Measurements from ENCODE around the gene GAPDH. TPM values are rescaled to one million over a fixed set of nuclear protein-coding genes. Genes with fewer than 3 reads are reported as not detected.
"Not testable (repeated sequence)": the region's sequence is repeated elsewhere in the genome, so short reads cannot be mapped to it uniquely, and the experiment has no call there.

GAPDH gene
- total RNA-seq, 2 donors from 2014 or later, result 1,469 to 2,105 TPM

GRCh38 chr12:6574576-6575295 lies 40.4 kb downstream of the GAPDH start:
- TF ChIP-seq POLR2AphosphoS5 (IDR thresholded peaks at IDR 0.05), result no peak
- TF ChIP-seq POLR2A (IDR thresholded peaks at IDR 0.05), result no peak
- no peak for TF ChIP-seq CTCF (IDR thresholded peaks at IDR 0.05)
- WGBS, result 87% methylated on average over 4 of the region's 4 CpGs
- H3K27me3 ChIP-seq (replicated peaks; ENCODE audit: insufficient read depth), result no peaks in the 10 kb centered on the region
- no peak overlapping the region for H3K4me3 ChIP-seq
- no peak overlapping the region for H3K27ac ChIP-seq
- H3K4me1 ChIP-seq (replicated peaks), result no peaks in the 10 kb centered on the region
- intact Hi-C loops (cut with DNase I), result no loop called here
- peaks cover 2 to 35% of the 10 kb centered on the region in 2 donors for H3K36me3 ChIP-seq
- DNase-seq (ENCODE audit: low spot score), result no peak
- H3K9me3 ChIP-seq, result no peaks in the 10 kb centered on the region

GRCh38 chr12:6575648-6576047 lies 41.3 kb downstream of the GAPDH start:
- H3K27ac ChIP-seq, result no peak overlapping the region
- intact Hi-C loops (cut with DNase I), result no loop called here
- TF ChIP-seq CTCF (IDR thresholded peaks at IDR 0.05) (no peak), POLR2A (IDR thresholded peaks at IDR 0.05) (no peak), POLR2AphosphoS5 (IDR thresholded peaks at IDR 0.05) (no peak)
- 74% methylated on average over 8 of the region's 8 CpGs for WGBS
- H3K27me3 ChIP-seq (replicated peaks; ENCODE audit: insufficient read depth), result no peaks in the 10 kb centered on the region
- no peak for DNase-seq (ENCODE audit: low spot score)
- H3K4me1 ChIP-seq (replicated peaks), result no peaks in the 10 kb centered on the region
- no peaks in the 10 kb centered on the region for H3K9me3 ChIP-seq
- peaks cover 2 to 31% of the 10 kb centered on the region in 2 donors for H3K36me3 ChIP-seq
- no peak overlapping the region for H3K4me3 ChIP-seq

GRCh38 chr12:6582196-6582595 lies 47.9 kb downstream of the GAPDH start:
- H3K27me3 ChIP-seq (replicated peaks; ENCODE audit: insufficient read depth), result no peaks in the 10 kb centered on the region
- TF ChIP-seq POLR2A (IDR thresholded peaks at IDR 0.05) (no peak), POLR2AphosphoS5 (IDR thresholded peaks at IDR 0.05) (no peak), CTCF (IDR thresholded peaks at IDR 0.05) (no peak)
- no peaks in the 10 kb centered on the region for H3K4me1 ChIP-seq (replicated peaks)
- no peak overlapping the region for H3K4me3 ChIP-seq
- no peaks in the 10 kb centered on the region for H3K9me3 ChIP-seq
- WGBS, result 78% methylated on average over 6 of the region's 6 CpGs
- intact Hi-C loops (cut with DNase I), result no loop called here
- no peak for DNase-seq (ENCODE audit: low spot score)
- no peak overlapping the region for H3K27ac ChIP-seq
- H3K36me3 ChIP-seq, result peaks cover 25 to 28% of the 10 kb centered on the region in 2 donors

GRCh38 chr12:6582959-6583358 lies 48.6 kb downstream of the GAPDH start:
- intact Hi-C loops (cut with DNase I), result no loop called here
- Histone ChIP-seq H3K36me3 (peaks cover 28% of the 10 kb centered on the region in 2 donors), H3K4me1 (replicated peaks) (no peaks in the 10 kb centered on the region), H3K27ac (no peak overlapping the region), H3K9me3 (no peaks in the 10 kb centered on the region), H3K4me3 (no peak overlapping the region), H3K27me3 (replicated peaks; ENCODE audit: insufficient read depth) (no peaks in the 10 kb centered on the region)
- TF ChIP-seq POLR2A (IDR thresholded peaks at IDR 0.05), result no peak
- no peak for TF ChIP-seq POLR2AphosphoS5 (IDR thresholded peaks at IDR 0.05)
- no peak for TF ChIP-seq CTCF (IDR thresholded peaks at IDR 0.05)
- no peak for DNase-seq (ENCODE audit: low spot score)
- 88% methylated on average over 12 of the region's 12 CpGs for WGBS

GRCh38 chr12:6584293-6584692 lies 50.0 kb downstream of the GAPDH start:
- Histone ChIP-seq H3K9me3 (no peaks in the 10 kb centered on the region), H3K4me1 (replicated peaks) (no peaks in the 10 kb centered on the region), H3K36me3 (peaks cover 23 to 28% of the 10 kb centered on the region in 2 donors), H3K27me3 (replicated peaks; ENCODE audit: insufficient read depth) (no peaks in the 10 kb centered on the region), H3K4me3 (no peak overlapping the region), H3K27ac (no peak overlapping the region)
- no peak for DNase-seq (ENCODE audit: low spot score)
- intact Hi-C loops (cut with DNase I), result no loop called here
- WGBS, result 79% methylated on average over 10 of the region's 10 CpGs
- TF ChIP-seq POLR2AphosphoS5 (IDR thresholded peaks at IDR 0.05), result no peak
- TF ChIP-seq CTCF (IDR thresholded peaks at IDR 0.05), result no peak
- no peak for TF ChIP-seq POLR2A (IDR thresholded peaks at IDR 0.05)

- DNase-seq (ENCODE audit: low spot score); H3K9me3 ChIP-seq; H3K4me3 ChIP-seq; H3K4me1 ChIP-seq (replicated peaks); H3K27me3 ChIP-seq (replicated peaks; ENCODE audit: insufficient read depth); H3K27ac ChIP-seq; intact Hi-C loops (cut with DNase I): not testable (repeated sequence)
- H3K36me3 ChIP-seq, result peaks cover 24 to 36% of the 10 kb centered on the region in 2 donors
- 87% methylated on average over 8 of the region's 8 CpGs for WGBS
These were observed 52.3 kb downstream of the GAPDH start for GRCh38 chr12:6586569-6586968.

Data from prostate gland (tissue), 2 donors.